ENCODE measurements around the gene TAGLN. TPM values are rescaled to one million over a fixed set of nuclear protein-coding genes. Genes with fewer than 3 reads are reported as not detected.

TAGLN gene
- total and polyA plus RNA-seq, 3 donors from 2014 or later, result 167 to 800 (median 187) TPM

DNA sequence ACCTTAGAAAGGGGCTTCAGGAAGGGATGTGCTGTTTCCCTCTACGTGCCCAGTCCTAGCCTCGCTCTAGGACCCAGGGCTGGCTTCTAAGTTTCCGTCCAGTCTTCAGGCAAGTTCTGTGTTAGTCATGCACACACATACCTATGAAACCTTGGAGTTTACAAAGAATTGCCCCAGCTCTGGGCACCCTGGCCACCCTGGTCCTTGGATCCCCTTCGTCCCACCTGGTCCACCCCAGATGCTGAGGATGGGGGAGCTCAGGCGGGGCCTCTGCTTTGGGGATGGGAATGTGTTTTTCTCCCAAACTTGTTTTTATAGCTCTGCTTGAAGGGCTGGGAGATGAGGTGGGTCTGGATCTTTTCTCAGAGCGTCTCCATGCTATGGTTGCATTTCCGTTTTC is 2.2 kb upstream of the TAGLN start:
- H3K27me3 ChIP-seq, result no peaks in the 10 kb centered on the region
- H3K4me3 ChIP-seq, result no peak overlapping the region
- 94 to 96% methylated on average over 6 to 7 of the region's 7 CpGs for WGBS, 2 donors
- TF ChIP-seq, protein P1, sequence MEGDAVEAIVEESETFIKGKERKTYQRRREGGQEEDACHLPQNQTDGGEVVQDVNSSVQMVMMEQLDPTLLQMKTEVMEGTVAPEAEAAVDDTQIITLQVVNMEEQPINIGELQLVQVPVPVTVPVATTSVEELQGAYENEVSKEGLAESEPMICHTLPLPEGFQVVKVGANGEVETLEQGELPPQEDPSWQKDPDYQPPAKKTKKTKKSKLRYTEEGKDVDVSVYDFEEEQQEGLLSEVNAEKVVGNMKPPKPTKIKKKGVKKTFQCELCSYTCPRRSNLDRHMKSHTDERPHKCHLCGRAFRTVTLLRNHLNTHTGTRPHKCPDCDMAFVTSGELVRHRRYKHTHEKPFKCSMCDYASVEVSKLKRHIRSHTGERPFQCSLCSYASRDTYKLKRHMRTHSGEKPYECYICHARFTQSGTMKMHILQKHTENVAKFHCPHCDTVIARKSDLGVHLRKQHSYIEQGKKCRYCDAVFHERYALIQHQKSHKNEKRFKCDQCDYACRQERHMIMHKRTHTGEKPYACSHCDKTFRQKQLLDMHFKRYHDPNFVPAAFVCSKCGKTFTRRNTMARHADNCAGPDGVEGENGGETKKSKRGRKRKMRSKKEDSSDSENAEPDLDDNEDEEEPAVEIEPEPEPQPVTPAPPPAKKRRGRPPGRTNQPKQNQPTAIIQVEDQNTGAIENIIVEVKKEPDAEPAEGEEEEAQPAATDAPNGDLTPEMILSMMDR (IDR thresholded peaks at IDR 0.05), result no peak
- TF ChIP-seq POLR2A (IDR thresholded peaks at IDR 0.05), result no peak
- peaks cover 4% of the 10 kb centered on the region for H3K4me1 ChIP-seq
- H3K36me3 ChIP-seq (ENCODE audit: low read depth, missing control alignments), result no peaks in the 10 kb centered on the region
- no peaks in the 10 kb centered on the region for H3K9me3 ChIP-seq
- intact Hi-C loops (cut with DNase I; ENCODE audit: low total_unique reads), result no loop called here
- DNase-seq, result no peak
- no peak overlapping the region for H3K27ac ChIP-seq

DNA sequence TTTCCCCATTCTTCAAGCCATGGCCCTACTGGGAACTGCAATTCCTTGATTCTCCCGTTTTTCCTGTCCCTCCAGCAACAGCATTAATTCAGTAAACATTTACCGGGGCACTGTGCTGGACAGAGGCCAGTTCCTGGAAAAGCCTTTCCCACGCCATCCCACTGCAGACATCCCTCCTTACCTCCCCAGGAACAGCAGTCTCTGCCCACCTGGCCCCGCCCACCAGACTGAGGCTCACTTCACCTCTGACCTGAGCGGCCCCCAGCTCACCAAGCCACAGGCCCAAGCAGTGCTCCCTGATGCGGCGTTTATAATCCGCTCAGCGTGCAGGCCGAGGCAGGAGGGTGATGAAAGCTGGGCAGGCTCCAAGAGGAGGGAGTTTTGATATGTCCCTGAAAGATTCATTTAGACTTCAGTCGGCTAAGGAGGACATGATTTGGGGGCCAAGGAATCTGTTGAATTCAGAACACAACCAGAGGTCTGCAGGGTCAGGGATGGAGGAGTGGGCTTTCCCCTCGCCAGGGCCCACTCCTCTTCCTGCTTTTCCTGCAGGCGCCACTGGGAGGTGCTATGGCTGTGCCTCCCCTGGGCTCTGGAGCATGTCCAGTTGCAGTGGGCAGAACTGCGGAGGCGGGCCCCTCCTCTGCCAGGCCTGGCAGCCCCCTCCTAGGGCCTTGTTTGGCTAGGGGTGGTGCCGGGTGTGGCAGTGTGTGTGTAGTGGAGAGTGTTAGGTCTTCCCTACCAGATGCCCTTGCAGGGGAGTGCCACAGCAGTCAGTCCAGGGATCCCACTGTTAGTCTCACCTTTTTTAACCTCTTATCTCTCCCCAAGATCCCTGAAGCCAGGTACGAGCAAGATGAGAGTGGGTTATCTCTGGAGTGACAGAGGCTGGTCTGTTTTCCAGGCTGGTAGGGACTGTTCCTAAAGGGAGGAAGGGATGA is 1.4 kb upstream of the TAGLN start:
- Histone ChIP-seq H3K9me3 (no peaks in the 10 kb centered on the region), H3K27ac (peak overlapping the region; percentile 21 to 91), H3K36me3 (ENCODE audit: low read depth, missing control alignments) (no peaks in the 10 kb centered on the region), H3K27me3 (no peaks in the 10 kb centered on the region), H3K4me3 (no peak overlapping the region), H3K4me1 (peaks cover 8% of the 10 kb centered on the region)
- DNase-seq, result no peak
- TF ChIP-seq, protein P1 (IDR thresholded peaks at IDR 0.05), result peak in 1 of 3 experiments; percentile 16
- TF ChIP-seq POLR2A (IDR thresholded peaks at IDR 0.05), result no peak
- WGBS, 2 donors, result 84 to 91% methylated on average over 12 to 17 of the region's 17 CpGs
- intact Hi-C loops (cut with DNase I; ENCODE audit: low total_unique reads), result no loop called here

DNA sequence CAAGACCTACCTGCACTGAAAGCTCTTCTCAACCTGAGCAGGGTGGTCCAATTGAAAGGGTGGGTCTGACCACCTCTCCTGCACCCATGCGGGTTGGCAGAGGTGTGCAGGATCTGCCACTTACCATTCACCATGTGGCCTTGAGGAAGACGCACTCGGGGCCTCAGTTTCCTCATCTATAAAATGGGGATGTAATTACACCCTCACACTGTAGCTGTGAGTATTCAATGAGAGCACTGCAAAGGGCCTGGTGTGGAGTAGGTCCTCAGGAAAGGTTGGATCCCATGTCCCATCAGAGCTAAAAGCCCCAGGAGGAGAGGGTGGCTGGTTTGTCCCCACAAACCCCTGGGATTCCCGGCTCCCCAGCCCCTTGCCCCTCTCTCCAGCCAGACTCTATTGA is 557 bp upstream of the TAGLN start:
- 65 to 72% methylated on average over 4 of the region's 4 CpGs for WGBS, 2 donors
- intact Hi-C loops (cut with DNase I; ENCODE audit: low total_unique reads), result no loop called here
- no peaks in the 10 kb centered on the region for H3K9me3 ChIP-seq
- H3K27ac ChIP-seq, result peak overlapping the region; percentile 21 to 91
- H3K27me3 ChIP-seq, result no peaks in the 10 kb centered on the region
- H3K36me3 ChIP-seq (ENCODE audit: low read depth, missing control alignments), result no peaks in the 10 kb centered on the region
- H3K4me1 ChIP-seq, result peaks cover 9% of the 10 kb centered on the region
- no peak for DNase-seq
- TF ChIP-seq POLR2A (IDR thresholded peaks at IDR 0.05), result no peak
- TF ChIP-seq, protein P1 (IDR thresholded peaks at IDR 0.05), result no peak
- H3K4me3 ChIP-seq, result peak overlapping the region in 1 of 2 donors; percentile 47

DNA sequence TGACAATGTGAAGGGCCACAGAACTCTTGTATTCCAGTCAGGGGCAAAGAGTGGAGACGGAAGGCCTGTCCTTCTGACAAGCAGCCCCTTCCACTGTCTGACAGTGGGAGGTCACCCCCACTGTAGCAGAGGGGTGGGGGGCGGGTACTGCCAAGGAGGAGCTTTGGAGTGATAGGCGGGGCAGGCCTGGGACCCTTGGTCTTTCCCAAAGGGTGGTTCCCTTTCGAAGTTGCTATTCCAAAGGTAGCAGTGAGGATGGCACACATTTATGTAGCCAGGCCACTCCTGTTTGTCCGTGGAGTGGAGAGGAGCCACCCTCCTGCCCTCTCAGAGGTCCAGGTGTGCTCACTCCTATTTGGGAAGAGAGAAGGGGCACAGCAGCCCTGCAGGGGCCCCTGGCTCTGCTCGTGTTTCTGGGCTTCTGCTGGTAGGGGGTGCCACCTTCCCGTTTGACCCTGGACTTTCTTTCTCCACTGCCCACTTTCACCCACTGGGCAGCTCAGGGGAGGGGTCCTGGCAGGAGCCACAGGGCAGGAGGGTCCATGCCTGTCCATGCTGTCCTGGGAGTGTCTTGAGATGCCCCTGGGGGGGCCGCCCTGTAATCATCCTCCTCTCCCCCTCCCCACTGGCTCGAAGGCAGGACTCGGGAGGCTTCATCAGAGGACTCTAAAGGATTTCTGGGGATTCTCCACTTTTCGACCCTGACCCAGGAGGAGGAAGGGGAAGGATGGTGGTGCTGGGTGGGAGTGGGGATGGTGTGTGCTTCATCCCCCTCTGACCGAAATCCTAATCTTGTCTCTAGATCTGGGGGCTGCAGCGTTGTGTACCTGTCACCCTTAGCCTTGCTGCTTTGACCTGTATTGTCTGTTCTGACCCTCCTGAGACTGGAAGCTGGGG is 994 bp downstream of the TAGLN start:
- Histone ChIP-seq H3K36me3 (ENCODE audit: low read depth, missing control alignments) (no peaks in the 10 kb centered on the region), H3K4me1 (peaks cover 15% of the 10 kb centered on the region), H3K27me3 (no peaks in the 10 kb centered on the region), H3K4me3 (peak overlapping the region; percentile 47 to 56), H3K27ac (peak overlapping the region; percentile 53 to 91), H3K9me3 (no peaks in the 10 kb centered on the region)
- 49 to 51% methylated on average over 7 to 13 of the region's 13 CpGs for WGBS, 2 donors
- no peak for TF ChIP-seq POLR2A (IDR thresholded peaks at IDR 0.05)
- TF ChIP-seq, protein P1 (IDR thresholded peaks at IDR 0.05), result no peak
- DNase-seq, result no peak
- intact Hi-C loops (cut with DNase I; ENCODE audit: low total_unique reads), result no loop called here

All from testis (tissue), 3 donors.